Measurements from ENCODE around the gene B4GALNT2. TPM values are rescaled to one million over a fixed set of nuclear protein-coding genes. Genes with fewer than 3 reads are reported as not detected.
"Not testable (repeated sequence)": the region's sequence is repeated elsewhere in the genome, so short reads cannot be mapped to it uniquely, and the experiment has no call there.

B4GALNT2 gene
- polyA plus RNA-seq, 6 donors from 2014 or later: not detected

GRCh38 chr17:49126183-49126859 is 6.2 kb upstream of the B4GALNT2 start:
- H3K9me3 Mint-ChIP-seq; H3K27ac Mint-ChIP-seq; H3K36me3 Mint-ChIP-seq; DNase-seq; H3K4me1 Mint-ChIP-seq; H3K4me3 Mint-ChIP-seq; ATAC-seq (ENCODE audit: low read depth in 2 of 2): not testable (repeated sequence)
- peaks cover 41 to 52% (median 46%) of the 10 kb centered on the region in 3 donors for H3K27me3 Mint-ChIP-seq

GRCh38 chr17:49129359-49129950 is 3.1 kb upstream of the B4GALNT2 start:
- DNase-seq; ATAC-seq (ENCODE audit: low read depth in 2 of 2); H3K9me3 Mint-ChIP-seq; H3K36me3 Mint-ChIP-seq: not testable (repeated sequence)
- H3K27ac Mint-ChIP-seq: peak overlapping the region in 1 of 6 donors; percentile 47
- peaks cover 7 to 14% (median 10%) of the 10 kb centered on the region in 3 donors for H3K4me1 Mint-ChIP-seq
- H3K4me3 Mint-ChIP-seq: peak overlapping the region in 1 of 8 donors; percentile 56
- peaks cover 52 to 62% (median 61%) of the 10 kb centered on the region in 3 donors for H3K27me3 Mint-ChIP-seq

- H3K27ac Mint-ChIP-seq: no peak overlapping the region
- ATAC-seq (ENCODE audit: low read depth in 2 of 2) (no peak), DNase-seq (no peak)
- H3K36me3 Mint-ChIP-seq: peaks cover 0 to 8% of the 10 kb centered on the region in 2 donors
- no peak overlapping the region for H3K4me3 Mint-ChIP-seq
- H3K9me3 Mint-ChIP-seq: peaks cover 0 to 6% (median 0%) of the 10 kb centered on the region in 7 donors
- H3K4me1 Mint-ChIP-seq: peaks cover 7 to 14% (median 10%) of the 10 kb centered on the region in 3 donors
- peaks cover 59 to 69% (median 62%) of the 10 kb centered on the region in 3 donors for H3K27me3 Mint-ChIP-seq
Observed at GRCh38 chr17:49130891-49131290, 1.7 kb upstream of the B4GALNT2 start.

GRCh38 chr17:49132317-49132698 is 261 bp upstream of the B4GALNT2 start:
- Mint-ChIP-seq H3K4me3 (peak overlapping the region; percentile 27 to 85 (median 69)), H3K9me3 (peaks cover 0 to 6% (median 0%) of the 10 kb centered on the region in 7 donors), H3K27me3 (peaks cover 62 to 72% (median 64%) of the 10 kb centered on the region in 3 donors), H3K36me3 (peaks cover 0 to 8% of the 10 kb centered on the region in 2 donors), H3K4me1 (peaks cover 7 to 14% (median 10%) of the 10 kb centered on the region in 3 donors), H3K27ac (peak overlapping the region in 1 of 6 donors; percentile 22)
- DNase-seq (no peak), ATAC-seq (ENCODE audit: low read depth in 2 of 2) (no peak)

- H3K9me3 Mint-ChIP-seq: no peaks in the 10 kb centered on the region
- peaks cover 30 to 60% (median 46%) of the 10 kb centered on the region in 3 donors for H3K27me3 Mint-ChIP-seq
- H3K4me3 Mint-ChIP-seq: no peak overlapping the region
- ATAC-seq (ENCODE audit: low read depth in 2 of 2) (no peak), DNase-seq (no peak)
- no peaks in the 10 kb centered on the region for H3K36me3 Mint-ChIP-seq
- H3K27ac Mint-ChIP-seq: no peak overlapping the region
- peaks cover 7 to 14% (median 10%) of the 10 kb centered on the region in 3 donors for H3K4me1 Mint-ChIP-seq
Observed at GRCh38 chr17:49136335-49136734, 3.8 kb downstream of the B4GALNT2 start.

GRCh38 chr17:49145654-49146053 is 13.1 kb downstream of the B4GALNT2 start:
- H3K27me3 Mint-ChIP-seq: peaks cover 42 to 66% (median 56%) of the 10 kb centered on the region in 3 donors
- not testable (repeated sequence) for H3K4me3 Mint-ChIP-seq; ATAC-seq (ENCODE audit: low read depth in 2 of 2); H3K36me3 Mint-ChIP-seq; DNase-seq; H3K27ac Mint-ChIP-seq; H3K9me3 Mint-ChIP-seq; H3K4me1 Mint-ChIP-seq

GRCh38 chr17:49146620-49147306 is 14.2 kb downstream of the B4GALNT2 start:
- Mint-ChIP-seq H3K4me1 (no peaks in the 10 kb centered on the region), H3K36me3 (no peaks in the 10 kb centered on the region), H3K27ac (no peak overlapping the region), H3K9me3 (no peaks in the 10 kb centered on the region), H3K4me3 (no peak overlapping the region), H3K27me3 (peaks cover 32 to 55% (median 45%) of the 10 kb centered on the region in 3 donors)
- no peak for DNase-seq
- ATAC-seq (ENCODE audit: low read depth in 2 of 2): no peak

GRCh38 chr17:49148171-49148570 is 15.6 kb downstream of the B4GALNT2 start:
- Mint-ChIP-seq H3K36me3 (no peaks in the 10 kb centered on the region), H3K27ac (no peak overlapping the region), H3K27me3 (peaks cover 28 to 48% (median 36%) of the 10 kb centered on the region in 3 donors), H3K4me1 (no peaks in the 10 kb centered on the region), H3K9me3 (no peaks in the 10 kb centered on the region), H3K4me3 (no peak overlapping the region)
- ATAC-seq (ENCODE audit: low read depth in 2 of 2): no peak
- DNase-seq: no peak

GRCh38 chr17:49151996-49152395 is 19.4 kb downstream of the B4GALNT2 start:
- ATAC-seq (ENCODE audit: low read depth in 2 of 2) (no peak), DNase-seq (no peak)
- Mint-ChIP-seq H3K4me1 (no peaks in the 10 kb centered on the region), H3K27me3 (peaks cover 6 to 33% (median 12%) of the 10 kb centered on the region in 3 donors), H3K36me3 (no peaks in the 10 kb centered on the region), H3K9me3 (peaks cover 0 to 4% (median 0%) of the 10 kb centered on the region in 7 donors), H3K27ac (no peak overlapping the region), H3K4me3 (no peak overlapping the region)

GRCh38 chr17:49156256-49156655 is 23.7 kb downstream of the B4GALNT2 start:
- Mint-ChIP-seq H3K27ac (peak overlapping the region in 1 of 6 donors; percentile 18), H3K4me1 (no peaks in the 10 kb centered on the region), H3K27me3 (peaks cover 32 to 56% (median 41%) of the 10 kb centered on the region in 3 donors), H3K4me3 (no peak overlapping the region), H3K9me3 (peaks cover 0 to 4% (median 0%) of the 10 kb centered on the region in 7 donors), H3K36me3 (no peaks in the 10 kb centered on the region)
- ATAC-seq (ENCODE audit: low read depth in 2 of 2): no peak
- DNase-seq: no peak

GRCh38 chr17:49157784-49158183 is 25.2 kb downstream of the B4GALNT2 start:
- ATAC-seq (ENCODE audit: low read depth in 2 of 2): no peak
- Mint-ChIP-seq H3K27me3 (peaks cover 32 to 52% (median 41%) of the 10 kb centered on the region in 3 donors), H3K4me3 (no peak overlapping the region), H3K36me3 (no peaks in the 10 kb centered on the region), H3K27ac (peak overlapping the region in 1 of 6 donors; percentile 15), H3K4me1 (no peaks in the 10 kb centered on the region), H3K9me3 (peaks cover 0 to 4% (median 0%) of the 10 kb centered on the region in 7 donors)
- DNase-seq: no peak

- no peak for ATAC-seq (ENCODE audit: low read depth in 2 of 2)
- Mint-ChIP-seq H3K4me1 (no peaks in the 10 kb centered on the region), H3K36me3 (no peaks in the 10 kb centered on the region), H3K9me3 (peaks cover 0 to 3% (median 0%) of the 10 kb centered on the region in 7 donors), H3K27ac (no peak overlapping the region), H3K4me3 (no peak overlapping the region), H3K27me3 (peaks cover 38 to 56% (median 54%) of the 10 kb centered on the region in 3 donors)
- no peak for DNase-seq
Observed at GRCh38 chr17:49162866-49163265, 30.3 kb downstream of the B4GALNT2 start.

GRCh38 chr17:49165143-49165542 is 32.6 kb downstream of the B4GALNT2 start:
- Mint-ChIP-seq H3K36me3 (no peaks in the 10 kb centered on the region), H3K27ac (no peak overlapping the region), H3K27me3 (peaks cover 39 to 54% (median 53%) of the 10 kb centered on the region in 3 donors), H3K4me1 (no peaks in the 10 kb centered on the region), H3K4me3 (peak overlapping the region in 1 of 8 donors; percentile 26), H3K9me3 (peaks cover 0 to 8% (median 3%) of the 10 kb centered on the region in 7 donors)
- no peak for DNase-seq
- ATAC-seq (ENCODE audit: low read depth in 2 of 2): no peak

Data from naive B cell (primary cell).